ENCODE measurements around the gene THUMPD1.
"Not testable (repeated sequence)": the region's sequence is repeated elsewhere in the genome, so short reads cannot be mapped to it uniquely, and the experiment has no call there.

Gene THUMPD1

DNA sequence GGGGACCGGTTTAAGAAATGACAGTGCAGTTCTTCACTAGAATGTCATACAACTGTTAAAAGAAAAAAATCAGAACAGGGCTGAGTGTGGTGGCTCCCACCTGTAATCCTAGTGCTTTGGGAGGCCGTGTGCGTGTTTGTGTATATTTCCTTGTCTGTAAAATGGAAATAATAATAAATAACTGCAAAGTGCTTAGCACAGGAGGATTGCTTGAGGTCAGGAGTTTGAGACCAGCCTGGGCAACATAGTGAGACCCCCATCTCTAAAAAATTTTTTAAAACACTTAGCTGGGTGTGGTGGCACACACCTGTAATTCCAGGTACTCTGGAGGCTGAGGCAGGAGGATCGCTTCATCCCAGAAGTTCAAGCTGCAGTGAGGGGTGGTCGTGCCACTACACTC lies 24.7 kb upstream of the THUMPD1 start:
- H3K4me3 ChIP-seq (ENCODE audit: low read length), result no peak overlapping the region
- no peaks in the 10 kb centered on the region for H3K9me3 ChIP-seq (ENCODE audit: control insufficient read depth, insufficient read depth, low read length)
- DNase-seq (ENCODE audit: low read depth, low spot score), result no peak
- H3K27ac ChIP-seq (ENCODE audit: low read length), result no peak overlapping the region
- no CpG with 5 or more reads among the region's 5 CpGs for WGBS (ENCODE audit: insufficient coverage, insufficient read length)
- no peaks in the 10 kb centered on the region for H3K27me3 ChIP-seq (ENCODE audit: control insufficient read depth, insufficient read depth, low read length)
- no peaks in the 10 kb centered on the region for H3K4me1 ChIP-seq (ENCODE audit: control insufficient read depth, insufficient read depth, low read length)
- H3K36me3 ChIP-seq (ENCODE audit: control insufficient read depth, insufficient read depth, low read length), result no peaks in the 10 kb centered on the region

DNA sequence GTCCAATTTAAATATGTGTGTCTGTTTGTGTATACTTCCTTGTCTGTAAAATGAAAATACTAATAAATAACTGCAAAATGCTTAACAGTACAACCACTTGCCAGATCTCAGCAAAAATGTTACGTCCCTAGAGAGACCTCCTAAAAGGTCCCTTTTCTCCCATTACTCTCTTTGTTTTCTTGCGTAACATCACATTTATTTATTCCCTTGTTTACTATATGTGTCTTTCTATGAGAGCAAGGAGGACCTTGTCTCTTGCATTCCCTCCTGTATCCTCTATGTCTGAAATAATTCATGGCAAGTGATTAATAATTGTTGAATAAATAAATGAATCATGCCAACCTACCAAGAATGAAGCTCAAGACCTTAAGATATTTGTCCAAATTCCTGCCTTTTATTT lies 24.1 kb upstream of the THUMPD1 start:
- H3K4me1 ChIP-seq (ENCODE audit: control insufficient read depth, insufficient read depth, low read length), result no peaks in the 10 kb centered on the region
- no peaks in the 10 kb centered on the region for H3K36me3 ChIP-seq (ENCODE audit: control insufficient read depth, insufficient read depth, low read length)
- H3K27me3 ChIP-seq (ENCODE audit: control insufficient read depth, insufficient read depth, low read length), result no peaks in the 10 kb centered on the region
- H3K27ac ChIP-seq (ENCODE audit: low read length), result no peak overlapping the region
- no peaks in the 10 kb centered on the region for H3K9me3 ChIP-seq (ENCODE audit: control insufficient read depth, insufficient read depth, low read length)
- WGBS (ENCODE audit: insufficient coverage, insufficient read length), result no CpG with 5 or more reads among the region's 2 CpGs
- no peak for DNase-seq (ENCODE audit: low read depth, low spot score)
- no peak overlapping the region for H3K4me3 ChIP-seq (ENCODE audit: low read length)

- not testable (repeated sequence) for H3K36me3 ChIP-seq (ENCODE audit: control insufficient read depth, insufficient read depth, low read length); H3K27me3 ChIP-seq (ENCODE audit: control insufficient read depth, insufficient read depth, low read length); H3K9me3 ChIP-seq (ENCODE audit: control insufficient read depth, insufficient read depth, low read length); H3K27ac ChIP-seq (ENCODE audit: low read length); DNase-seq (ENCODE audit: low read depth, low spot score); H3K4me1 ChIP-seq (ENCODE audit: control insufficient read depth, insufficient read depth, low read length); H3K4me3 ChIP-seq (ENCODE audit: low read length)
- no CpG with 5 or more reads among the region's 1 CpG for WGBS (ENCODE audit: insufficient coverage, insufficient read length)
These were observed 22.8 kb upstream of the THUMPD1 start for GRCh38 chr16:20764448-20764847.

- Histone ChIP-seq H3K4me3 (ENCODE audit: low read length) (peak within 1 kb of the TSS; percentile 34; the same call in 1 of the 2 replicates), H3K36me3 (ENCODE audit: control insufficient read depth, insufficient read depth, low read length) (no peaks in the 10 kb centered on the region), H3K9me3 (ENCODE audit: control insufficient read depth, insufficient read depth, low read length) (no peaks in the 10 kb centered on the region), H3K27me3 (ENCODE audit: control insufficient read depth, insufficient read depth, low read length) (no peaks in the 10 kb centered on the region), H3K4me1 (ENCODE audit: control insufficient read depth, insufficient read depth, low read length) (no peaks in the 10 kb centered on the region), H3K27ac (ENCODE audit: low read length) (no peak within 1 kb of the TSS)
- peak; percentile 45 for DNase-seq (ENCODE audit: low read depth, low spot score)
- no CpG with 5 or more reads among the region's 10 CpGs for WGBS (ENCODE audit: insufficient coverage, insufficient read length)
These were observed 22.0 kb upstream of the THUMPD1 start, which contains the start of gene ACSM3 for GRCh38 chr16:20763461-20764232. Gene ACSM3 (plus strand): TSS chr16:20764014. CDS start chr16:20770035, 6,021 bp downstream.

GRCh38 chr16:20762404-20763123 lies 20.9 kb upstream of the THUMPD1 start:
- Histone ChIP-seq H3K27ac (ENCODE audit: low read length) (no peak overlapping the region), H3K9me3 (ENCODE audit: control insufficient read depth, insufficient read depth, low read length) (no peaks in the 10 kb centered on the region), H3K36me3 (ENCODE audit: control insufficient read depth, insufficient read depth, low read length) (no peaks in the 10 kb centered on the region), H3K4me1 (ENCODE audit: control insufficient read depth, insufficient read depth, low read length) (no peaks in the 10 kb centered on the region), H3K4me3 (ENCODE audit: low read length) (no peak overlapping the region), H3K27me3 (ENCODE audit: control insufficient read depth, insufficient read depth, low read length) (no peaks in the 10 kb centered on the region)
- no CpG with 5 or more reads among the region's 3 CpGs for WGBS (ENCODE audit: insufficient coverage, insufficient read length)
- DNase-seq (ENCODE audit: low read depth, low spot score), result no peak

DNA sequence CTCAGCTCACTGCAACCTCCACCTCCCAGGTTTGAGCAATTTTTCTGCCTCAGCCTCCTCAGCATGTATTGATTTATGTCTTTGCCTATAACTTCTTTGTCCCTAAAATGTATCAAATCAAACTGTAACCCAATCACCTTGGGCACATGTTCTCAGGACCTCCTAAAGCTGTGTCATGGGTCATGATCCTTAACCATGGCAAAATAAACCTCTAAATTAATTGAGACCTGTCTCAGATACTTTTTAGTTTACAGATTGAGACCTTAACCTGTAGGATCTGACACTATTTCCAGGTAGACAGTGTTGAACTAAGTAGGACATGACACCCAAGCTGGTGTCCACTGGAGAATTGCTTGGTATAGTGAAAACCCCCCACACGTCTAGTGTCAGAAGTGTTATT lies 19.6 kb upstream of the THUMPD1 start:
- H3K4me3 ChIP-seq (ENCODE audit: low read length), result no peak overlapping the region
- H3K27me3 ChIP-seq (ENCODE audit: control insufficient read depth, insufficient read depth, low read length), result no peaks in the 10 kb centered on the region
- H3K27ac ChIP-seq (ENCODE audit: low read length), result no peak overlapping the region
- no peaks in the 10 kb centered on the region for H3K9me3 ChIP-seq (ENCODE audit: control insufficient read depth, insufficient read depth, low read length)
- DNase-seq (ENCODE audit: low read depth, low spot score), result no peak
- no CpG with 5 or more reads among the region's 1 CpG for WGBS (ENCODE audit: insufficient coverage, insufficient read length)
- no peaks in the 10 kb centered on the region for H3K4me1 ChIP-seq (ENCODE audit: control insufficient read depth, insufficient read depth, low read length)
- H3K36me3 ChIP-seq (ENCODE audit: control insufficient read depth, insufficient read depth, low read length), result no peaks in the 10 kb centered on the region

GRCh38 chr16:20760346-20760745 lies 18.7 kb upstream of the THUMPD1 start:
- no peaks in the 10 kb centered on the region for H3K27me3 ChIP-seq (ENCODE audit: control insufficient read depth, insufficient read depth, low read length)
- H3K4me1 ChIP-seq (ENCODE audit: control insufficient read depth, insufficient read depth, low read length), result no peaks in the 10 kb centered on the region
- H3K27ac ChIP-seq (ENCODE audit: low read length), result no peak overlapping the region
- H3K4me3 ChIP-seq (ENCODE audit: low read length), result no peak overlapping the region
- WGBS (ENCODE audit: insufficient coverage, insufficient read length), result no CpG with 5 or more reads among the region's 2 CpGs
- DNase-seq (ENCODE audit: low read depth, low spot score), result no peak
- no peaks in the 10 kb centered on the region for H3K36me3 ChIP-seq (ENCODE audit: control insufficient read depth, insufficient read depth, low read length)
- H3K9me3 ChIP-seq (ENCODE audit: control insufficient read depth, insufficient read depth, low read length), result no peaks in the 10 kb centered on the region

DNA sequence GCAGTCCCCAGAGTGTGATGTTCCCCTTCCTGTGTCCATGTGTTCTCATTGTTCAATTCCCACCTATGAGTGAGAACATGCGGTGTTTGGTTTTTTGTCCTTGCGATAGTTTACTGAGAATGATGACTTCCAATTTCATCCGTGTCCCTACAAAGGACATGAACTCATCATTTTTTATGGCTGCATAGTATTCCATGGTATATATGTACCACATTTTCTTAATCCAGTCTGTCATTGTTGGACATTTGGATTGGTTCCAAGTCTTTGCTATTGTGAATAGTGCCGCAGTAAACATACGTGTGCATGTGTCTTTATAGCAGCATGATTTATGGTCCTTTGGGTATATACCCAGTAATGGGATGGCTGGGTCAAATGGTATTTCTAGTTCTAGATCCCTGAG lies 14.2 kb upstream of the THUMPD1 start:
- H3K27ac ChIP-seq (ENCODE audit: low read length); DNase-seq (ENCODE audit: low read depth, low spot score); H3K27me3 ChIP-seq (ENCODE audit: control insufficient read depth, insufficient read depth, low read length); H3K4me3 ChIP-seq (ENCODE audit: low read length); H3K4me1 ChIP-seq (ENCODE audit: control insufficient read depth, insufficient read depth, low read length); H3K9me3 ChIP-seq (ENCODE audit: control insufficient read depth, insufficient read depth, low read length); H3K36me3 ChIP-seq (ENCODE audit: control insufficient read depth, insufficient read depth, low read length): not testable (repeated sequence)
- WGBS (ENCODE audit: insufficient coverage, insufficient read length), result no CpG with 5 or more reads among the region's 5 CpGs

- Histone ChIP-seq H3K36me3 (ENCODE audit: control insufficient read depth, insufficient read depth, low read length) (no peaks in the 10 kb centered on the region), H3K4me3 (ENCODE audit: low read length) (no peak overlapping the region), H3K27me3 (ENCODE audit: control insufficient read depth, insufficient read depth, low read length) (no peaks in the 10 kb centered on the region), H3K9me3 (ENCODE audit: control insufficient read depth, insufficient read depth, low read length) (no peaks in the 10 kb centered on the region), H3K4me1 (ENCODE audit: control insufficient read depth, insufficient read depth, low read length) (no peaks in the 10 kb centered on the region), H3K27ac (ENCODE audit: low read length) (no peak overlapping the region)
- WGBS (ENCODE audit: insufficient coverage, insufficient read length), result no CpG with 5 or more reads among the region's 1 CpG
- DNase-seq (ENCODE audit: low read depth, low spot score), result no peak
These were observed 13.6 kb upstream of the THUMPD1 start for GRCh38 chr16:20755238-20755637.

- WGBS (ENCODE audit: insufficient coverage, insufficient read length), result no CpG with 5 or more reads among the region's 1 CpG
- Histone ChIP-seq H3K36me3 (ENCODE audit: control insufficient read depth, insufficient read depth, low read length) (no peaks in the 10 kb centered on the region), H3K27me3 (ENCODE audit: control insufficient read depth, insufficient read depth, low read length) (no peaks in the 10 kb centered on the region)
These were observed 12.1 kb upstream of the THUMPD1 start for GRCh38 chr16:20753727-20754126.

More at GRCh38 chr16:20753727-20754126, 12.1 kb upstream of the THUMPD1 start:
- no peak for DNase-seq (ENCODE audit: low read depth, low spot score)
- H3K9me3 ChIP-seq (ENCODE audit: control insufficient read depth, insufficient read depth, low read length), result no peaks in the 10 kb centered on the region
- H3K27ac ChIP-seq (ENCODE audit: low read length), result no peak overlapping the region
- no peak overlapping the region for H3K4me3 ChIP-seq (ENCODE audit: low read length)
- H3K4me1 ChIP-seq (ENCODE audit: control insufficient read depth, insufficient read depth, low read length), result no peaks in the 10 kb centered on the region

Measured in iPS DF 6.9 (cell line).